GM18520 (cell line): ENCODE data around the gene DGKQ.
A peak's percentile ranks its signal among the peaks of the same experiment; 100 is the strongest.

Experiments used
- ATAC-seq: cut with Tn5 transposase; IDR thresholded peaks from one replicate; pipeline ENCODE4 v1.9.1; 2021; ENCODE audit not compliant: unreplicated experiment

Gene DGKQ

GRCh38 chr4:996030-996996 is 22.9 kb upstream of the DGKQ start:
- no peak for ATAC-seq

- no peak for ATAC-seq
These were observed 22.1 kb upstream of the DGKQ start for GRCh38 chr4:995311-996026.

DNA sequence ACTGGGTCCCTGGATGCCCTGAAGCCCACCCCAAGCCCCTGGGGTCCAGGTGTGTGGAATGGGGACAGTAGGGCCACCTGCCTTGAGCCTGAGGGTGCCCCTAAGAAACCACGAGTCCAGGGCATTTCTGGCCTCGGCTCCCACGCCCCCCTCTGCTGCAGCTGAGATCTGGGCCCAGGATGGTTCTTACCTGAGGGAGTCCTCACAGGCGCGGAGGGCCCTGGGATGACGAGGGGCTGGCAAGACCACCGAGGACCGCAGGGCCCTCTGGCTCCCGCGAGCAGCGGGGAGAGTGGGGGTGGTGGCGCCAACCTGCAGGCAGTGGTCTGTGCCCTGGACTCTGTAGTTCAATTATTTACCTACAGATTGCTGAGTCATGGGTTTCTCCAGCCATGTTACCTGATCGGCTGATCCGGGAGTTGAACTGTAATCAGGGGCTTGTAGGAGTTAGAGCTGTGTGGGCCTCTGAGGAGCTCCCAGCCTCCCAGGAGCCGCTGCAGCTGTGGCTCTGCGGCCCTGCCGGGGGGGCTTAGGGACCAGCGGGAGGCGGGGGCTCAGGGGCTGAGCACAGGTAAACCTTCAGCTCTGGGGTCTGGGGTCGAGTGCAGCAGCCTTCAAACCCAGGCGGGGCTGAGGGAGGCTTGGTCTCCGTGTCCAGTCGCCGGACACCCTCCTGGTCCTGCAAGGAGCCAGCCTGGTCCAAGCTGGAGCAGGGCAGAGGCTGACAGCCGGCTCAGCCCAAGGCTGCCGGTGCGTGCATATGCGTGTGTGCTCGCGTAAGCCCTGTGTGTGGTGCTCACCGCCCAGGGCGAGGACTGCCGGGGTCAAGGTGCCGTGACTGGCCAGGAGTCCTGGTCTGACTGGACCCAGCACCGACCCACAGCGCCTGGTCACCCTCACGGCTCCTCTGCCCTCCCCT is 20.0 kb upstream of the DGKQ start, which contains the start of gene SLC26A1:
TSS of gene SLC26A1 (minus strand) at position 294 of the 919 bp plus-strand sequence. CDS start 1,701 bp downstream, outside the sequence.
- ATAC-seq: no peak

GRCh38 chr4:992297-993110 is 19.1 kb upstream of the DGKQ start:
- ATAC-seq: no peak

- no peak for ATAC-seq
These were observed 18.3 kb upstream of the DGKQ start for GRCh38 chr4:991451-992296.

DNA sequence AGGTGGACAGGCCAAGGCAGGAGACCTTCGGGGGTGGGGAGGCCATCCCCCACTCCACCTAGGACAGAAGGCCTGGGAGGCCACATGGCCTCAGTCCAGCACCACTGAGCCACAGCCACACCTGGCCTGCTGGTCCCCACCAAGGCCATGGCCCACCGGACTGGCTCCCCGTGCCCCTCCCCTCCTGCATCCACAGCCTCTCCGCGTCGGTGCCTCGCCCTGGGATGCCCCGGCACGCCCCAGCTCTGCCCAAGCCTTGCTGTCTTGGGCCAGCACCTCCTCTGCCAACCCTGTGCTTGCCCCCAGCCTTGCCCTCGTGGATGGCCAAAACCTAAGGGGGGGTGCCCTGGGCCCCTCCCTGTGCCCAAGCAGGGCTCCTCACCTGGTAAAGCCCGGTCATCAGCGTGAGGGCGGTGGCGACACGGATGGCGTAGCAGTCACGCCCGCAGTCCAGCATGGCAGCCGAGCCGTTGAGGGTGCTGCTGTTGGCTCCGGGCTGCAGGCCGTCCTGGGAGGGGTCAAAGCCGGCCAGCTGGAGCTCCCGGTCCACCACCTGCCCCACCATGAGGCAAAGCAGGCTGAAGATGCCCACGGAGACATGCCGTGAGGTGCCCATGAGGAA is 17.5 kb upstream of the DGKQ start:
- no peak for ATAC-seq

GRCh38 chr4:989722-990471 is 16.5 kb upstream of the DGKQ start:
- ATAC-seq: no peak

- ATAC-seq: no peak
These were observed 15.7 kb upstream of the DGKQ start for GRCh38 chr4:988726-989721.

DNA sequence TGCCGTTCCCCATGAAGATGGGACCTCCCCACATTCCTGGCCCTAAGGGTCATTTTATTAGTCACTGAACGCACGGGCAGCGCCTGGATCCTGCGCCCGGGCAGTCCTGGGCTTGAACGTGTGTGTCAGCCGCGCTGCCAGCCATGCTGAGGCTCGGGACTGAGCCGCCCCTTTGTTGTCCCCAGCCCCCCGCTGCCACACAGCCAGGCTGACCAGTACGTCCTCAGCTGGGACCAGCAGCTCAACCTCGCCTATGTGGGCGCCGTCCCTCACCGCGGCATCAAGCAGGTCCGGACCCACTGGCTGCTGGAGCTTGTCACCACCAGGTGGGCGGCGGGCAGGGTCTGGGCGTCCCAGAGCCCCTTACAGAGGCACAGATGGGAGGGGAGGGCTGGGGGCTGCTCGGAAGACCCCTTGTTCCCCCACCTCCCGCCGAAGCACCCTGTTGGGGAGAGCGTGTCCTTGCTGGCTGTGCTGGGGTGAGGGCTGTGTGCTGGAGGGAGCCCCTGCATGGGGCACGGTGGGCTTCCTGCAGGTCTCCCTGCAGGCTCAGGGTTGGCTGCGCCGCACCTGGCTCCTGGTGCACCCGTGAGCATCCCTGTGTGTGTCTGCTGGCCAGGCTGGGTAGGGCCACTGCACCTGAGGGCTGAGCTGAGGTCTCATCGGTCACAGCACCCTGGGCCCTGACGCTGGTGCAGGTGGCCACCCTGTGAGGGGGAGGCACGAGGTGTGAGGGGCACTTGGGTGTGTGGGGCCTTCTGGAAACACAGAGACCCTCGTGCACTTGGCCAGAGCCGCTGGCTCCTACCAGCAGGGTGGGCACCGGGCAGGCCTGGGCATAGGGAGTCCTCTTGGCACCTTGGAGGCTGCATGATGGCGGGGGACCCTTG is 14.5 kb upstream of the DGKQ start:
- no peak for ATAC-seq

GRCh38 chr4:986879-987623 is 13.7 kb upstream of the DGKQ start, which contains the start of gene IDUA:
IDUA (plus strand) TSS chr4:987044; CDS start chr4:987085, 41 bp downstream.
- ATAC-seq: peak; percentile 64

DNA sequence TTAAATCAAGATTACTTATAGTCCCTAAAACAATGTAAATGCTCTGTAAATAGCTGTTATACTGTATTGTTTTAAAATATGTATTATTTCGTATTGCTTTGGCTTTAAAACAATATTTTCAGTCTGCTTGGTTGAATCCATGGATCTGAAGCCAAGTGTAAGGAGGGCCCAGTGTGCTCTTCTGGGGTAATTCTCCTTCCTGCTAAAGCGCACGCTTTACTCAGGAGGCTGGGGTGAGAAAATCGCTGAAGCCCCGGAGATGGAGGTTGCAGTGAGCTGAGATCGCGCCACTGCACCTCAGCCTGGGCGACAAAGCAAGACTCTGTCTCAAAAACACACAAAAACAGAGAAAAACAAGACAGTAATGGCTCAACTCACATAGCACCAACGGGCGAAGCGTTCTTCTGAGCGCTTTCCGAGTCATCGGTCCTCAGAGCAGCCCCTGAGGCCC is 13.1 kb upstream of the DGKQ start:
- ATAC-seq: no peak

DNA sequence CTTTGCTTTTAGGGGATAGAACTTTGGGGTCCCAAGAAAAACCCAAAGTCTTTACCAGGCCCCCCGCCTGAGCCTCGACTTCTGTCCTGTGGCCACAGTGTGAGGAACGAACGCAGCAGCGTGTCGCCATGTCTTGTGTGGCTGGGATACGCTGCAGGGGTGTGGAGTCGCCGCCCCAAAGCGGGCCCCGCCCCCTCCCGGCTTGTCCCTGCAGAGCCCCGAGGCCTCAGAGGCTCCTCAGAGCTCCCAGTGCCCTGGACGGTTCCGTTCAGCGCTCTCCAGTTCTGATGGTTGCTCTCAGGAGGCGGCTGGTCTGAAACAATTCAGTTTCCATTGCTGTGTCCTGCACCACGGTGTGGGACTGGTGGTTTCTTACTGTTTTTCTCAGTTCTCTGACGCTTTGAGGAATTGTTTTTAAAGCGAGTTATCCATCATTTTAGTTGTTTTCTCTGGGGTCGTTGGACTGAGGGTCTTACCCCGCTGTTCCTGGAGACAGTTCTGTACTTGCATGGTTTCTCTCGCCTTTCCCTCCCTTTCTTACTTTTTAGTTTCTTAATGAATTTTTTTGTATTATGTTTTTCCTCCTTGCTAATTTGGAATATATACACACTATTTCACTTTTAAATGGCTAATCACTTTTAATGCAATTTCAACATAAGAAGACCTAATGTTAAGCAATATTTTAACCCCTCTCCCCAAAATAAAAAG is 11.9 kb upstream of the DGKQ start:
- no peak for ATAC-seq

- ATAC-seq: no peak
These were observed 11.1 kb upstream of the DGKQ start for GRCh38 chr4:984336-985054.

DNA sequence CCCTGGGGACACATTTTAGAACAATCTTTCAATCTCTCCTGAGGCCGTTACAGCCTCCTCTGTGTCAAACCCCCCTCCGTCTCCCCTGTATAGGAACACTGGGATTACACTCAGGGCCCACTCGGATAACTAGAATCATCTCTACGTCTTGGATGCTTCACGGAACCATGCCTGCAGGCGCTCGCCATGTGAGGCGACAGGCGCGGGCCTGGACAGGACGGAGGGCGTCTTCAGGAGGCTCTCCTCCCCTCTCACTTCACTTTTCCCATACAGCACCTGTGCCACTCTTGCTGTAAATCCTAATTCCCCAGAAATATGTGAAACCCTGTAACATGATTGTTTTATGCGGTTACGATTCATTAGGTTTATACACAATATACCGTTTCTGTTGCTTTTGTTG is 9.4 kb upstream of the DGKQ start:
- no peak for ATAC-seq
